Right lobe of liver (tissue), 6 donors: Measurements from ENCODE around the gene TESMIN. TPM values are rescaled to one million over a fixed set of nuclear protein-coding genes. Genes with fewer than 3 reads are reported as not detected.

Experiments used
- ATAC-seq, 4 donors: fragments of 200-7000 bp; cut with Tn5 transposase; one replicate each; pipeline ENCODE4 v1.9.1; 2020; ENCODE audit warnings: mild to moderate bottlenecking in 4 of 4, moderate library complexity in 4 of 4
- DNase-seq, 3 donors: peaks; one replicate each; pipeline ENCODE4 v3.0.0-alpha.2; 2020
- H3K27ac ChIP-seq, 3 donors: fragments of 200-600 bp; one replicate each; pipeline ENCODE4 v1.8.0; 2022
- H3K27me3 ChIP-seq, 2 donors: fragments of 200-600 bp; one replicate each; pipeline ENCODE4 v1.8.0; 2022
- H3K36me3 ChIP-seq, 4 donors: fragments of 200-600 bp; sonication (generic) in 1 of 4; one replicate each; pipeline versions ENCODE4 v1.5.1 to v1.8.0; 2017 to 2022; ENCODE audit warnings: control low read depth in 1 of 4
- H3K4me1 ChIP-seq, 4 donors: fragments of 200-600 bp; sonication (generic) in 1 of 4; one replicate each; pipeline versions ENCODE4 v1.5.1 to v1.8.0; 2017 to 2022; ENCODE audit warnings: control low read depth in 1 of 4
- H3K4me3 ChIP-seq, 3 donors: fragments of 200-600 bp; one replicate each; pipeline ENCODE4 v1.8.0; 2022
- H3K9me3 ChIP-seq, 4 donors: fragments of 200-600 bp; sonication (generic) in 1 of 4; one replicate each; pipeline versions ENCODE4 v1.5.1 to v1.8.0; 2017 to 2022; ENCODE audit warnings: control low read depth in 1 of 4
- CTCF ChIP-seq, 4 donors: fragments of 200-600 bp in 3 of 4; fragments of 450-650 bp in 1 of 4; IDR thresholded peaks; one replicate each; pipeline versions ENCODE4 v1.5.1 to v1.8.0; 2016 to 2022; ENCODE audit warnings: antibody characterized with exemption in 4 of 4, mild to moderate bottlenecking in 2 of 4
- POLR2A ChIP-seq: fragments of 450-650 bp; IDR thresholded peaks from one replicate; pipeline ENCODE4 v1.6.1; 2017; ENCODE audit warnings: antibody characterized with exemption, mild to moderate bottlenecking
- WGBS: methylation state at CpG from one replicate; pipeline ENCODE4 v1.1.6; 2018; ENCODE audit warnings: low coverage, low lambda C conversion rate; ENCODE audit not compliant: insufficient coverage; ENCODE audit errors: missing lambda C conversion rate; 5-methylcytosine and 5-hydroxymethylcytosine counted together
- intact Hi-C, 2 donors: fragments of 100-400 bp; cut with DNase I; formaldehyde crosslinking; loops; one replicate each; pipeline versions ENCODE4 v1.11.2 to v1.14.1; 2022
- total RNA-seq, 6 experiments: library from RNA; depleted of rRNA in 2 of 6; stranded (reverse); fragments of >200 nt in 2 of 6; fragmentation: NEBNext Ultra II Directional in 3 of 6; extraction: Animal tissue kit (Norgen Biotek cat#: 25700) in 3 of 6; gene quantifications; one replicate each; pipeline versions ENCODE4 v1.1.0 to v1.2.4, GENCODE V29; 2016 to 2023
- donor health status: DM: no; HTN: yes; CAD: no.
- donor health status: DM: no; HTN: no; CAD: no.
- donor health status: DM: no; HTN: no; CAD: no.
- donor health status: DM: no; HTN: yes; CAD: no.
- donor health status: DM: no; HTN: yes; CAD: no.

Gene TESMIN
- total RNA-seq, 6 experiments from 2014 or later: 0.42 to 1.4 (median 0.80) TPM

- TF ChIP-seq CTCF (IDR thresholded peaks at IDR 0.05) (no peak), POLR2A (no peak)
- DNase-seq (no peak), ATAC-seq (peak in 3 of 4 donors; percentile 2 to 30 (median 10))
- Histone ChIP-seq H3K9me3 (no peaks in the 10 kb centered on the region), H3K27me3 (no peaks in the 10 kb centered on the region), H3K36me3 (no peaks in the 10 kb centered on the region), H3K4me1 (no peaks in the 10 kb centered on the region), H3K27ac (no peak overlapping the region), H3K4me3 (no peak overlapping the region)
- intact Hi-C loops: no loop called here
- 84% methylated on average over 18 of the region's 20 CpGs for WGBS
These were observed 1.8 kb downstream of the TESMIN start for GRCh38 chr11:68749229-68750123.

- no peaks in the 10 kb centered on the region for H3K36me3 ChIP-seq
- H3K27me3 ChIP-seq: no peaks in the 10 kb centered on the region
- no peak for ATAC-seq
- TF ChIP-seq CTCF (IDR thresholded peaks at IDR 0.05) (no peak), POLR2A (no peak)
- WGBS: 88% methylated on average over 1 of the region's 2 CpGs
- no peak for DNase-seq
- H3K4me3 ChIP-seq: no peak overlapping the region
- no peaks in the 10 kb centered on the region for H3K9me3 ChIP-seq
- intact Hi-C loops: no loop called here
- no peaks in the 10 kb centered on the region for H3K4me1 ChIP-seq
- no peak overlapping the region for H3K27ac ChIP-seq
These were observed 3.3 kb downstream of the TESMIN start for GRCh38 chr11:68748061-68748460.

- Histone ChIP-seq H3K27me3 (no peaks in the 10 kb centered on the region), H3K36me3 (no peaks in the 10 kb centered on the region), H3K9me3 (no peaks in the 10 kb centered on the region), H3K4me1 (no peaks in the 10 kb centered on the region), H3K4me3 (no peak overlapping the region), H3K27ac (no peak overlapping the region)
- ATAC-seq (no peak), DNase-seq (no peak)
- 100% methylated on average over 3 of the region's 3 CpGs for WGBS
- intact Hi-C loops: no loop called here
- no peak for TF ChIP-seq POLR2A
- TF ChIP-seq CTCF (IDR thresholded peaks at IDR 0.05): no peak
These were observed 7.8 kb downstream of the TESMIN start for GRCh38 chr11:68743539-68743938.

GRCh38 chr11:68741463-68741862, 9.9 kb downstream of the TESMIN start:
- ATAC-seq: no peak
- no peak overlapping the region for H3K4me3 ChIP-seq
- WGBS: 92% methylated on average over 6 of the region's 7 CpGs
- H3K4me1 ChIP-seq: no peaks in the 10 kb centered on the region
- no peak for TF ChIP-seq POLR2A
- no peak for TF ChIP-seq CTCF (IDR thresholded peaks at IDR 0.05)
- intact Hi-C loops: no loop called here
- no peak for DNase-seq
- H3K27me3 ChIP-seq: no peaks in the 10 kb centered on the region
- no peak overlapping the region for H3K27ac ChIP-seq
- H3K9me3 ChIP-seq: no peaks in the 10 kb centered on the region
- H3K36me3 ChIP-seq: no peaks in the 10 kb centered on the region
